AML-193 (cell line): ENCODE data around the gene TGM1.

Source experiments
- DNase-seq, 2 experiments: peaks; one replicate each; lab custom pipeline; 2025; lab: John Stamatoyannopoulos, UW

The TGM1 gene

GRCh38 chr14:24271134-24271833 is 8.3 kb upstream of the TGM1 start, which contains the start of gene RABGGTA:
RABGGTA (minus strand) TSS chr14:24271597; CDS start chr14:24271115, 482 bp downstream.
- DNase-seq, result peak; percentile 70 to 75

GRCh38 chr14:24270537-24271133 is 7.7 kb upstream of the TGM1 start:
- DNase-seq, result peak; percentile 27 to 54

DNA sequence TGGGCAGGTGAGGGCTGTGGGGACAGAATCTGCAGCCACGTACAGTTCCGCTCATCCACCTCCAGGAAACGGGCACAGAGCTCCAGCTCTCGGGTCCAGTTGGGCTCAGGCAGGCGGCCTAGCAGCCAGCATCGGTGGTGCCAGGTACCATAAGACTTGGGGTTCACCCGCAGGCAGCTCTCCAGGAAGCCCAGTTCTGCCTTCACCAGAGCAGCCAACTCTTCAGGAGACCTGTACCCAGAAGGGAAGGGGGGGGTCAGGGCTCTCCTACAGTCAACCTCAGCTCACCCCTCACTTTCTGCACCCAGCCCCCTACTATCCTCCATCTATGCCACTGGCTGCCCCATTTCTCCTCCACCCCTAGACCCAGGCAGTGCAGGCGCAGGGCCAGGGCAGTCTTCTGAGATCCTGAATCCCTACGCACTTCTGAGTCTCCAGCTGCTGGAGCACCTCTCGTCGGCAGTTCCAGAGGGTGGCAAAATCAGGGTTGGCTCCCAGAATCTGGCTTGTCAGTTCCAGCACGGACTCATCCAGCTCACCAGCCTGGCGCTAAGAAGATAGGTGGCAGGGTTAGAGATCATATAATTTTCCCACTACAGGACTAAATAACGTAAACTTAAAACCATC is 7.0 kb upstream of the TGM1 start:
- DNase-seq, result no peak

GRCh38 chr14:24269368-24269767 is 6.4 kb upstream of the TGM1 start:
- no peak for DNase-seq

DNA sequence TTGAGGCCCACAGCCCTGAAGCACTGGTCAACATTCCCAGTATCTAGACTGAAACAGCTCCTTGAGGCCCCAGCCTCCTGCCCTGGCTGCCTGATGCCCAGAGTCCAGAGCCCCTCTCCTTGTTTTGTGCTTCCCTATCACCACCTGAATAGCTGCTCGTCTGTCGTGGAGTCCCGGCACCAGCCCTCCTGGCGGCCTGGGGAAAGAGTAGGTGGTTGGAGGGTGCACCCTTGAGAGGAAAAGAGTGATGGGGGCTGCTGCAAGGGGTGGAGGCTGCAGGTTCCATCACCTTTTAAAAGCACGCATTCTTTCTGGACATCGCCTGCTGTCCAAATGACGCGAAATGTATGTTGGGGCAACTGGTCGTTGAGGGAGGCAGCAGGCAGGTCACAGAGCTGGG is 5.2 kb upstream of the TGM1 start:
- DNase-seq, result no peak

DNA sequence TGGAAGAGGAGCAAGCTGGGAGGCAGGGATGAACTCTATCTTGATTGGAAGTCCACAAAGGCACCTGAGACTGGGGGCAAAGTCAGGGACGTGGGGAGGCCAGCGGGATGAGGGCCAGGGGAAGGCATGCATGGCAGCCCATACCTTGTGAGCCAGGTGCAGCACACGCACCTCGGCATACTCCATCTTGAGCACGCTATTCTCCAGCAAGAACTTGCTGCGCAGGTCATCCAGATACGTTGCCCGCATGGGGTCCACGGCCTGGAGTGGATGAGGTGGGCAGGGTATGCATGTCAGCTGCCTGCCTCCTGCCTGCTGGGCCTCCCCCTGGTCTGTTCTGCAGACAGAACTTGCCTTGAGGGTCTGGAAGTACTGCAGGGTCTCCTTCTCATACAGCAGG is 4.5 kb upstream of the TGM1 start:
- no peak for DNase-seq

DNA sequence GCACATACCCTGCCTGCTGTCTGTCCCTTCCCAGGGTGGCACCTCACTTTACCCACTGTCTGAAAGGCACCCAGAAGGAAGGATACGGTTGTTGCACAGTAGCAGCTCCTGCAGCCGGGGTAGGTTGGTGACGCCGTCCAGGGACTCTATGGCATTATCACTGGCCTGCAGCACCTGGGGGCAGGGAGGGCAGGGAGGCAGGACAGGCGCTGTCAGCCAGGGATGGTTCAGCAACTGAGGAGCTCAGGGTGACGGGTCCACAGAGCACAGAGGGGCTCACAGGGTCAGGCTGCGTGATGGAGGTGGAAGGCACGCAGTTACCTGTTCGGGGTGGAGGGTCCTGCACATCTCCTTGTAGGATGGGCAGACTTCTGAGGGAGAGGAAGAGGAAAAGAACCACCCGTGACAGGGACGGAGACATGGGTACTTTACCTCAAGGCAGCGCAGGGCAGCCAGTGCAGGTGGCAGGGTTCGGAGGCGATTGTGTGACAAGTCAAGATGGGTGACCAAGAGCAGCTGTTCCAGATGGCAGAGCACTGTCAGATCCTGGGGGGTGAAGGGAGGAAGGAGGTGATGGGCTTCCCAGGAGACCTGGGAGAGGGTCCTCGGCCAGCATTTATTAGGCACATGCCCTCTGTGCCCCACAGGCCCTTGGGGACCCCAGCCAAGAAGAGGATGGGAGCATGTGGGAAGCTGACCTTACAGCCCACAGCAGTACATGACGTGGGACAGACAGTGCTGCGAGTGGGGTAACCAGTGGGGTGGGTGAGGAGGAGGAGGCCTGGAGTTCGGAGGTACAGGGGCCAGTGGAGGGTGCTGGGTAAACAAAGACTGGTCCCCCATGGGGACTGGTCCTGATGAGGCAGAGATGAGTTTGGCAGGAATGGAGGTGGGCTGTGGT is 3.6 kb upstream of the TGM1 start:
- DNase-seq, result no peak

- DNase-seq, result no peak
These were observed 1.3 kb upstream of the TGM1 start for GRCh38 chr14:24264298-24264697.

DNA sequence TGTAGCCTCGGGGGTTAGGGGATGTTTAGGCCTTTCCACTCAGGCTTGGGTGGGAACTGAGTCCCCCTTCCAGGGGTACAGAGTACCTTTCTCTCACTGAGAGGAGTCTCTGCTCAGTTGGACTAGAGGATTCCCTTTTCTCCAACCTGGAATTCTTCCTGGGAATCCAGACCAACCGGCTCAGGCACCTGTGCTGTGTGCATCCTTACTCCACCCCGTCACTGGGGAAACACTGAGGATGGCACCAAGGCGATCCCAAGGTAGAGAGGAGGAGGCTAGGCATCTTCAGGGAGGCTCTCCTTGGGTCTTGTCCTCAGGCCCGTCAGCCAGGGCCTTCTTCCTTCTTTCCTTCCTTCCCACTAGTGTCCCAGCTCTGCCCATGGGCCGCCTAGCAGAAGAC is 871 bp upstream of the TGM1 start:
- DNase-seq, result no peak

DNA sequence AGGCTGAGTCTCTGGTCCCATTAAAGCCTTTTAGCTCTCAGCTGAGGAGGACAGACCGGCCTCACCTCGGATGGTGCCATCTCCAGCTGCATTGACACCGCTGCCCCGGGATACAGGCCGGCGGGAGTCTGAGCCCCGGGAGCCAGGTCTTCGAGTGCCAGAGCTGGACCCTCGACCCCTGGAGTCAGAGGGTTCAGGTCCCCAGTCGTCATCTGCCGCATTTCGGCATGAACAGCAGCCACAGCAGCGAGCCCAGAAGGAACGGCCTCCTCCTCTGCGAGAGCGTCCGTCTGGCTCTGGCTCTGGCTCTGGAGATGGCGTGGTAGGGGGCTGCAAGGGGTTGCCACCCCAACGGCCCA is 1.0 kb downstream of the TGM1 start:
- no peak for DNase-seq

DNA sequence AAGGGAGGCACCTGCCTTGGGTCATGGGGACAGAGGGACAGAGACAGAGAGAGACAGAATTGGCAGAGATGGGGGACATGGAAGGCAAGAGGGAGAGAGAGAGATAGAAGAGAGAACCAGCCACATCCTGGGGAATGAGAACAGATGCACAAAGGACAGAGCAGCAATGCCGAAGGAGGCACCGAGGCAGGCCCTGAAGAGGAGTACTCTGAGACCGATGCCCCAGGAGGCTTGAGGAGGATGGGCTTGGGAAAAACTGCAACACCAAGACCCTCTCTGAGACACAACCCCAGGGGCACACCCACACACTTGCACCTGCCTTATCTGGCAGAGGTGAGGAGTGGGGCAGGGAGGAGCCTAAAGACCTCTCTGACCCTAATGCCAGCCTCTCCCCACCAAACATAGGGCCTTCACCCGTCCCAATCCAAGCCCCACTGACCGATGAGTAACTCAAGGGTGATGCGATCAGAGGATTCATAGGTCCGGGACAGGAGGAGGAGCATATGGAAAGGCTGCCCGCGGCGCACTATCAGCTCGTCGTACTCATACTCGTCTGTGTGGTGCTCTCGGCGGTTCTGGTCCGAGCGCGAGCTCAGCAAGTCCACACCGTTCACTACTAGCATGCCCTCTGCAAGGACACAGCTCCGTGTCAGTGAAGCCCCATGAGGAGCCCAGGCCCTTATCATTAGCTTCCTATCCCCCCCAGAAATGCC is 1.6 kb downstream of the TGM1 start:
- no peak for DNase-seq

DNA sequence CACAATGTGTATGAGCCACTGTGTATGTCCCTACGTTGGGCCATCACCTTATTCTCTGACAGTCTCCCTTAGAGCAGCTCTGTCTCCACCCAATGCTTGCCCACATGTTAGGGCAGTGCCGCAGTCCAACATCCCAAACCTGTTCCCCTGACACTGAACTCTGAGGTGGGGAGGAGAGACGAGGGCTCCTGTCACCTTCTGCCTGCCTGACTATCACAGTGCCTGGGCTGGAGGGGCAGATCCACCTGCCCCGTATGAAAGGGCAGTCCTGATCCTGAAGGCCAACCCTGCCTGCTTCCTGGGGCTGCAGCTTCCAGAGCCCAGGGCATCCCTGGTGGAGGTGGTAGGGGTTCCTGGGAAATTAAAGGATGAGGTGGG is 2.2 kb downstream of the TGM1 start:
- DNase-seq, result no peak

DNA sequence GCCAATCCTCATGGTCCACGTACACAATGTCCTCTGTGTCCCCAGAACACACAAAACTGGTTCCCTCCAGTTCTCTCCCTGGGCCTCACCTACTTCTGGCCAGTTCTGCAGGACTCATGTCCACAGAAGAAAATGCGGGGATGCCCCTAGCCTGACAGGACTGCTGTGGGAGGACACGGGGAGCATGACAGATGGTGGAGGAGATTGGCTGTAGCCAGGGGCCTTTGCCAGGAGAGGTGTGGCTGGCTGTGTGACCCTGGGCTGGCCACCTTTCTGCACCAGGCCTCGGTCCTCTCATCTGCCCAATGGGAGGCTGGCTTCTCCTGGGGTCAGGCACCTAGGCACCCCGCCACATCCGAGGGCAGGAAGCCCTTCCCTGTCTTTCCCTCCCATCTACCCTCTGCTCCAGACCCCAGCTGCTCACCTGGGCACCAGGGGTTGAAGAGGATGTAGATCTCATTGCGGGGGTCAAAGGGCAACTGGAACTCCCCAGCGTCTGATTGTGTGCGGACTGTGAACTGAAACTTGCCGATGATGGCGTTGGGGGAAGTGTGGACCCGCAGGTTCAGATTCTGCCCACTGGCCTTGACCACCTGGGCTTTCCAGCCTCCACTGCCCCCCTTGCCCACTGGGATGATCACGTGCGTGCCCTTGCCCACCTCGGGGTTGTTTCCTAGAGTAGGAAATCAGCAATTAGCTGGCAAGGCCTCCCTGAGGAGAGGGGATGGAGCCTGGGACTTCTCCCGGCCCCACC is 2.8 kb downstream of the TGM1 start:
- no peak for DNase-seq

DNA sequence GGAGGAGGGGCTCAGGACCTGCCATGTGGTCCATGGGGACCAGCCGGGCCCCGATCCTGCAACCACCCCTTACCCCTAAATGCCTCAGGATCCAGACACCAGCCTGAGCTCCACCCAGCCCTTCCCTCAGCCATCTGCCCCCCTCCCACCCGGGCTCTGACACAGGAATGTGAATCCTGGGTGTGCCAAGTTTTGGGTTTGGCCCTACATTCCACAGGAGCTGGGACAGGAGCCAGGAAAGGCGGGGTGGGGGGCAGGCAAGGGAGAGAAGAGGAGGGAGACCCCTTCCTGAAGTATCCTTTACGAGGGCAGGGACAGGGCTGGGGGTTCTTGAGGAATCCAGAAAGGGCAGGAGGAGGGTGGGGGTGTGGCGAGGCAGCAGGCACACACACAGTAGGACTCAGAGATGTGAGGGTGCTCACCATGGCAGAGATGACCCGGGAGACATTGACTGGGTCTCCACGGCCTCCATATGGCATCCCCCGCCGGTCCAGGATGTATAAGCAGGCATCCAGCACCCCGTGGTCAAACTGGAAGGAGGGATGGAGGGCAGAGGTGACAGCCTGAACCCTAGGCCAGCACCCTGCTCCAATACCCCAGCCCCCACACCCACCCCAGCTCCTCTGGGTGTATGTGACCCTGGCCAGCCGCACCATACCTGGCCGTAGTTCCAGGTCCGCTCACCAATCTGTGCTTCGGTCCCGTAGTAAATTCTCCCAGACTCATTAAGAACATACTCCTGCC is 3.5 kb downstream of the TGM1 start:
- no peak for DNase-seq

GRCh38 chr14:24258548-24259265 is 4.3 kb downstream of the TGM1 start:
- no peak for DNase-seq

- no peak for DNase-seq
These were observed 4.9 kb downstream of the TGM1 start for GRCh38 chr14:24258119-24258518.

DNA sequence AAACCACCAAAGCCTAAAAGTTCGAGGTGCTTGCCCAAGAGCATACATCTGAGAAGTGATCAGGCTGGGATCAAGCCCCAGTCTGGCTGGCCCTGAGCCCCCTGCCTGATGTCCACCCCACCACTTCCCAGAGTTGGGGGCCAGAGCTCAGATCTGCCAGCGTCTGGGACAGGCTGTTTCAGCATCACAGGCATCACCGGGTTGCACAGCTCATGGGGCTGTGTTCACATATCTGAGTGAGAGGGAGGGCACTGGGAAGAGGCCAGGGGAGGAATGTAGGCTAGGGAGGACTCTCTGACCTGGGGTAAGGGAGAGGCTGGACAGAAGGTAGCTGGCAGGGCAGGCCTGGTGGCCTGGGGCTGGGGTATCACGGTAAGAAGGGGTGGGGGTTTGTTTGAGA is 6.0 kb downstream of the TGM1 start:
- DNase-seq, result no peak

- no peak for DNase-seq
These were observed 6.9 kb downstream of the TGM1 start for GRCh38 chr14:24255931-24256711.

- no peak for DNase-seq
These were observed 7.5 kb downstream of the TGM1 start for GRCh38 chr14:24255438-24255837.
